NB4 (cell line): ENCODE measurements around the gene FRRS1L.

Experiments used
- CTCF ChIP-seq: IDR thresholded peaks from one replicate; pipeline ENCODE4 v1.5.1; 2012; ENCODE audit warnings: low read depth, low read length
- MAX ChIP-seq: IDR thresholded peaks from 2 replicates; pipeline ENCODE4 v1.6.1; 2011; ENCODE audit warnings: low read depth, low read length
- MYC ChIP-seq: IDR thresholded peaks from 2 replicates; pipeline ENCODE4 v1.6.1; 2011; ENCODE audit warnings: low read depth, low read length
- POLR2A ChIP-seq: IDR thresholded peaks from 2 replicates; pipeline ENCODE4 v1.6.1; 2011; ENCODE audit warnings: mild to moderate bottlenecking; ENCODE audit not compliant: insufficient read length; ENCODE audit errors: extremely low read depth

GRCh38 chr9:109094268-109094667 is 72.8 kb downstream of the FRRS1L start:
- TF ChIP-seq CTCF (no peak), POLR2A (no peak), MAX (no peak), MYC (no peak)
